Left cardiac atrium (tissue), 4 donors: ENCODE data around the gene TRIM8. TPM values are rescaled to one million over a fixed set of nuclear protein-coding genes. Genes with fewer than 3 reads are reported as not detected.

Source experiments
- ATAC-seq, 2 donors: fragments of 200-7000 bp; cut with Tn5 transposase; one replicate each; pipeline ENCODE4 v1.9.1; 2020; ENCODE audit warnings: mild to moderate bottlenecking in 2 of 2, moderate library complexity in 2 of 2
- DNase-seq: peaks from one replicate; pipeline ENCODE4 v3.0.0-alpha.2; 2020
- intact Hi-C, 2 donors: fragments of 100-400 bp; cut with DNase I; formaldehyde crosslinking; loops; one replicate each; pipeline versions ENCODE4 v1.14.1 to v1.15.1; 2022 to 2023
- total RNA-seq, 2 donors: library from RNA; stranded (reverse); fragmentation: NEBNext Ultra II Directional; extraction: Animal tissue kit (Norgen Biotek cat#: 25700); gene quantifications; one replicate each; pipeline ENCODE4 v1.2.1, GENCODE V29; 2021
- donor health status: DM: no; HTN: yes; CAD: no.
- donor health status: DM: no; HTN: yes; CAD: no; lungs with severe emphysema.
- donor health status: DM: yes; HTN: yes; CAD: no.
- donor health status: Dilated cardiomyopathy.

TRIM8 gene
- total RNA-seq, 2 donors from 2014 or later, result 104 to 108 TPM

- ATAC-seq, result peak in 1 of 2 donors; percentile 2
- no peak for DNase-seq
- intact Hi-C loops, result loop anchor here (5.0 kb wide), 1 partner anchor 50 kb away; no protein-coding TSS in a partner anchor
These were observed 2.5 kb downstream of the TRIM8 start for GRCh38 chr10:102646610-102647442.

DNA sequence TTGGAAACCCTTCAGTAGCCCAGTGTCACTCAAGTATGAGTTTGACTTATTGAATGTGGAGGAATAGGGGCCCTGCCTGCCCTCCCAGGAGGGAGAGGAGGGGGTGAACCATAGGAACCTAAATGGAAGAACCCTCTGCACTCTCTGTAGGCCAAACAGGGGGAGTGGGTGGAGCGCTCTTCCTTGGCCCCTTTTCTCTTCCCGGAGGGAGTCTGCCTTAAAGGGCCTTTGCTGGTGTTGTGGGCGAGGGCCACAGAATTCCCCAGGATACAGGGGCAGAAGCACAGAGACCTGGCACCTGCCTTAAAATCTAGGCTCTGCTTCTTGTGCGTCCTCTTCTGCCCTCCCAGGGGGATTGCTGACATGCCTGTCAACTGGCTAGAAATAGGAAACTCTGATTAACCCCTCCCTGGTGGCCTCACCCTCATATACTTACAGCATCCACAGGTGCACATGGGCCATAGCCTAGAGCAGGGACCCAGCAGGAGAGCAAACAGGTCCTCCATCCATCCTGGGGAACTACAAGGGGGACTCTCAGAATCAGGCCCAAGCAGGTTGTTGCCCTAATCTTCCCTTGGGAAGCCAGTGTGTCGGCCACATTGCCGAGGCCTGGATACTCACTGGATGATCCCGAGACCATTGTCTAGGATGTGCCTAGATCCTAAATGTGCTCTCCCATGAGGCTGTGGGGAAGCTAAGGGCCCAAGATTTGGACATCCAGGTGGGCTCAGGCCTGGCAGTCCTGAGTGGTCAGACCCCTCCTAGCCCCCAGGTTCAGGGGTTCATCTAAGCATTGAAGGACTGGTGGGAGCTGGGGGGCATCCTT, 3.4 kb downstream of the TRIM8 start:
- DNase-seq (no peak), ATAC-seq (no peak)
- intact Hi-C loops, result loop anchor here (5.0 kb wide), 1 partner anchor 50 kb away; no protein-coding TSS in a partner anchor

- ATAC-seq, result no peak
- no peak for DNase-seq
- intact Hi-C loops, result loop anchor here (5.0 kb wide), 1 partner anchor 51 kb away; no protein-coding TSS in a partner anchor
These were observed 4.1 kb downstream of the TRIM8 start for GRCh38 chr10:102648269-102648888.

GRCh38 chr10:102648889-102649796, 4.9 kb downstream of the TRIM8 start:
- intact Hi-C loops, result loop anchor here (5.0 kb wide), 1 partner anchor 52 kb away; no protein-coding TSS in a partner anchor
- DNase-seq (no peak), ATAC-seq (no peak)

GRCh38 chr10:102649797-102650654, 5.7 kb downstream of the TRIM8 start:
- ATAC-seq, result no peak
- intact Hi-C loops, result loop anchor here (5.0 kb wide), 1 partner anchor 53 kb away; no protein-coding TSS in a partner anchor
- no peak for DNase-seq

DNA sequence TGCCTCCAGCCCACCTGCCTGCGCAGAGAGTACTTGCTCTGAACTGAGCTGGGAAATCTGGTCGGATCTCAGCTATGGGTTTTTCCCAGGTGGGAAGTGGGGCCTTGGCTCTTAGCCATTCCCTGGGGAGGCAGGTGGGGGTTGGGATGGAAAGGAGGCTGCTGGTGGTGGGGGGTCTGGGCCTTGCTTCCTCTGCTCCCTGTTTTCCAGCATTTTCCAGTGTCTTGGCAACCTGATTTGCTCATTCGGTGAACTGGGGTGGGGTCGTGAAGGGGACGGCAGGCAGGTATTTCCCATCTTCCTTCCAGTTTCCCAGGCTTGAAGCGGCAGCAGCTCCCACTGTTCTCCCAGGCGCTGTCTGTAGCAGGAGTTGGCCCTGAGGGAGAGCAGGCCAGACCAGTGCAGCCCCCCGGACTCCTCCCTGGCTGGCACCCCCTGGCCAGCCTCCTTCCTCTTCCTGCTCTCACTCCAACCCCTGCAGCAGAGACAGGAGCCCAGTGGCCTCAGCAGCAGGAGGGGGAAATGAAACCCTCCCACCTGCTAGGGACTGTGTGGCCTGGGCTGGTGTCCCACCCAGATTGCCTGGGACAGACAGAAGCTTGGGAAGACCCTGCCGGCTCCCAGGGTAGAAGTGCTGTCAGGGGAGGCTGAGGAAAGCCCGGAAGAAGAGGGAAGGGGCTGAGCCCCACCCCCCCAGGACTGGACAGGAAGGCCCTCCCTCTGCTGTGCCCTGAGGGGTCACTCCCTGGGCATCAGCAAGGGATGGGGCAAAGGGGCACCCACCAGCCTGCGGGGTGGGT, 6.6 kb downstream of the TRIM8 start:
- ATAC-seq, result no peak

DNA sequence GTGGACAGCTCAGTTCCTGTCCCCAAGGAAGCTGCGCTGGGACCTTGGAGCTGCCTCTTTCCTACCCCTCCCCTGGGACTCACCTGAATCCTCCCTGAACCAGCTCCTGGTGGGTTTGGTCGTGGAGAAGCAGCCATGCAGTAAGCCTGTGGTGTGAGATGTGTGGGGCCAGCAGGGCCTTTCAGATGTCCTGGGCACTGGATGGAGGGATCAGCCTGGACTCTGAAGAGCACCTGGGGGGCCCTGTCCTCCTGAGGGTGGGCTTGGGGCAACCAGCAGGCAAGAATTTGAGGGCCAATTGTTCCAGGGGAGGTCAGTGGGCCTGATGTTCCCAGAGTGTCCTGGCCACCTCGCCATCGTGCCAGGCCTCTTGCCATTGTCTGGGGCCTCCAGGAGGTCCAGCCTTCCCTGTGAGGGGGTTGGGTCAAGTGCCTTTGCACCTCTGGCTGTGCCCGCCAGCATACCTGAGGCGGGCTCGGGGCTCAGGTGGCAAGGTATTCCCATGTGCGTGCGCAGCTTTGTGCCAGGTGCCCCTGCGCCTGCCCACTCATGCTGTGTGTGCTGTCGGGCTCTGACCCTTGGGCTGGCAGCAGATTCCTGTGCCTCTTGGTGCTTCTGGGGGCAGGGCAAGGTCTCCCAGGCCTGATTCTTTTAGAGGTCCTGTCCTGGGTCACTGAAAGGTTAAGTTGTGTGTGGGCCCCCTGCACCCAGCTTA, 7.3 kb downstream of the TRIM8 start:
- ATAC-seq, result no peak
- intact Hi-C loops, result no loop called here
- no peak for DNase-seq

More for the DNA sequence above, 6.6 kb downstream of the TRIM8 start:
- DNase-seq, result no peak
- intact Hi-C loops, result no loop called here

DNA sequence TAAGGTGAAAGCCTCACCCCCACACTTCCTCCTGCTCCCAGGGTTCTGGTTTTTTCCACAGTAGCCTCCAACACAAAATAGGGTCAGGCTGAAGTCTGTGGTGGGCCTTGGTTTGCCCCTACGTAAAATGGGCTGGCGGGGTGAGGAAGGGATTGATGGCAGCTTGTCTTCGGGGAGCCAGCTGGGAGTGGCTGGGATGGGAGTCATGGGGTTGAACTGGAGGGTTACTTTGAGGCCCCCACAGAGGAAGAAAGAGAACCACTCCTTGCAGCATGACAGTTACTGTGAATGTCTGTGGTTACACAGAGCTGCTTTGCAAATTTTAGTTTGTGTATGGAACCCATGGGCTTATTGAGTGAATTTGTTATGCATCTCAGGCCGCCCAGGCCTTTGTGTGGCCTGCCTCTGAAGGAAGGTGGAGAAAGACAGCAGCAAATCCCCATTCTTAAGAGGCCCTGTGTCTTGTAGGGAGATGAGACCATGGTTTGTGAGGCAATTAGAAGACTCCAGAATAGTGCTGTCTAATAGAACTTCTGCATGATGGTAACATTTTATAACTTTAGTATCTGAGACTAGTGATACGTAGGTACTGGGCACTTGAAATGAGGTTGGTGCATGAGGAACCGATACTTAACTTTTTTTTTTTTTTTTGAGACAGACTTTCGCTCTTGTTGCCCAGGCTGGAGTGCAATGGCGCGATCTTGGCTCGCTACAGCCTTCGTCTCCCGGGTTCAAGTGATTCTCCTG, 8.1 kb downstream of the TRIM8 start:
- DNase-seq, result no peak
- intact Hi-C loops, result no loop called here
- ATAC-seq, result no peak

GRCh38 chr10:102653060-102653459, 8.8 kb downstream of the TRIM8 start:
- intact Hi-C loops, result no loop called here
- no peak for ATAC-seq
- no peak for DNase-seq

GRCh38 chr10:102654566-102654965, 10.3 kb downstream of the TRIM8 start:
- DNase-seq (no peak), ATAC-seq (no peak)
- intact Hi-C loops, result no loop called here

- intact Hi-C loops, result no loop called here
- DNase-seq (no peak), ATAC-seq (no peak)
These were observed 10.7 kb downstream of the TRIM8 start for GRCh38 chr10:102654969-102655368.

- ATAC-seq (no peak), DNase-seq (no peak)
- intact Hi-C loops, result no loop called here
These were observed 11.7 kb downstream of the TRIM8 start for GRCh38 chr10:102656026-102656425.

DNA sequence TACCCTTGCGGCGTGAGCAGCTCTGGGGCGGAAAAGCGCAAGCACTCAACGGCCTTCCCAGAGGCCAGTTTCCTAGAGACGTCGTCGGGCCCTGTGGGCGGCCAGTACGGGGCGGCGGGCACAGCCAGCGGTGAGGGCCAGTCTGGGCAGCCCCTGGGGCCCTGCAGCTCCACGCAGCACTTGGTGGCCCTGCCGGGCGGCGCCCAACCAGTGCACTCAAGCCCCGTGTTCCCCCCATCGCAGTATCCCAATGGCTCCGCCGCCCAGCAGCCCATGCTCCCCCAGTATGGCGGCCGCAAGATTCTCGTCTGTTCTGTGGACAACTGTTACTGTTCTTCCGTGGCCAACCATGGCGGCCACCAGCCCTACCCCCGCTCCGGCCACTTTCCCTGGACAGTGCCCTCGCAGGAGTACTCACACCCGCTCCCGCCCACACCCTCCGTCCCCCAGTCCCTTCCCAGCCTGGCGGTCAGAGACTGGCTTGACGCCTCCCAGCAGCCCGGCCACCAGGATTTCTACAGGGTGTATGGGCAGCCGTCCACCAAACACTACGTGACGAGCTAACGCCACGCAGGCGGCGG, 12.6 kb downstream of the TRIM8 start:
- no peak for ATAC-seq
- intact Hi-C loops, result no loop called here
- DNase-seq, result no peak

- intact Hi-C loops, result no loop called here
- ATAC-seq (no peak), DNase-seq (no peak)
These were observed 13.2 kb downstream of the TRIM8 start for GRCh38 chr10:102657451-102657850.
